Vagina (tissue), 2 donors: ENCODE results near the gene GAMT.

Source experiments
- CTCF ChIP-seq, 3 experiments: fragments of 450-650 bp in 2 of 3; fragments of 200-600 bp in 1 of 3; sonication (generic) in 1 of 3; IDR thresholded peaks; one replicate each; pipeline ENCODE4 v1.5.1; 2017 to 2019; ENCODE audit warnings: antibody characterized with exemption in 3 of 3, mild to moderate bottlenecking in 2 of 3, moderate library complexity in 2 of 3
- POLR2A ChIP-seq, 2 donors: fragments of 450-650 bp; IDR thresholded peaks; one replicate each; pipeline ENCODE4 v1.6.1; 2017; ENCODE audit warnings: antibody characterized with exemption in 2 of 2, mild to moderate bottlenecking in 2 of 2, moderate library complexity in 2 of 2
- POLR2AphosphoS5 ChIP-seq, 2 donors: sonication (generic); formaldehyde crosslinking; IDR thresholded peaks; one replicate each; pipeline ENCODE4 v1.9.0; 2017; ENCODE audit warnings: antibody characterized with exemption in 2 of 2, mild to moderate bottlenecking in 2 of 2, low read depth in 1 of 2; ENCODE audit not compliant: insufficient read depth in 1 of 2

DNA sequence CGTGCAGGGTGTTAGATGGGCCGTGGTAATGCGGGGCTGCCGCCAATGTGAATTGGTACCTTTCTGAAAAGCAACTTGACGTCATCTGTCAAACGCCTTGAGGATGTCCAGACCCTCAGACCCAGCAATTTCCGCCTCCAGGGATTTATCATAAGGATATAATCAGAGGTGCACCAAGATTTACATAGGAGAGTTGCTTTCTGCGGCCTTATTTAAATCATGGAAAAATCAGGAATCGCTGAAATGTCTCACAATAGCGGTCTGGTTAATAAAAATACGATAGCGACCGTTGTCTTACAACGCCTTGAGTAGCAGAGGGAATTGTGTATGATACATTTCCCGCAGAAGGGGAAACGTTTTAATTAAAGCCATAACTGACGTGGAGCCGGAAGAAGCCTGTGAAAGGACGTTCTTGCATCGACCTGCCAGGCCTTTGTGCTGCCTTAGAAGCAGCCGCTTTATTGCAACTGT is 49.9 kb downstream of the GAMT start:
- TF ChIP-seq CTCF (IDR thresholded peaks at IDR 0.05), result no peak
- no peak for TF ChIP-seq POLR2A (IDR thresholded peaks at IDR 0.05)
- TF ChIP-seq POLR2AphosphoS5 (IDR thresholded peaks at IDR 0.05; ENCODE audit: insufficient read depth in 1 of 2, low read depth in 1 of 2), result no peak
